Left lung (tissue), 10 donors: ENCODE data around the gene KCNAB3. TPM values are rescaled to one million over a fixed set of nuclear protein-coding genes. Genes with fewer than 3 reads are reported as not detected.

Experiments used
- ATAC-seq: fragments of 200-7000 bp; cut with Tn5 transposase; one replicate; pipeline ENCODE4 v1.9.1; 2020; ENCODE audit warnings: moderate library complexity
- DNase-seq, 4 donors: peaks; one replicate each; pipeline ENCODE4 v3.0.0-alpha.2; 2013 to 2020
- H3K27ac ChIP-seq, 2 donors: fragments of 200-600 bp; sonication (generic) in 1 of 2; one replicate each; pipeline versions ENCODE4 v1.5.0 to v1.8.0; 2020 to 2021
- H3K27me3 ChIP-seq, 2 donors: fragments of 200-600 bp; sonication (generic) in 1 of 2; one replicate each; pipeline versions ENCODE4 v1.5.0 to v1.8.0; 2020 to 2021
- H3K36me3 ChIP-seq, 2 donors: fragments of 200-600 bp; sonication (generic) in 1 of 2; one replicate each; pipeline versions ENCODE4 v1.5.0 to v1.8.0; 2020 to 2021
- H3K4me1 ChIP-seq, 2 donors: fragments of 200-600 bp; one replicate each; pipeline ENCODE4 v1.8.0; 2021
- H3K4me3 ChIP-seq, 2 donors: fragments of 200-600 bp; sonication (generic) in 1 of 2; one replicate each; pipeline versions ENCODE4 v1.5.0 to v1.8.0; 2020 to 2021; ENCODE audit warnings: mild to moderate bottlenecking in 1 of 2
- H3K9me3 ChIP-seq, 2 donors: fragments of 200-600 bp; sonication (generic) in 1 of 2; one replicate each; pipeline versions ENCODE4 v1.5.0 to v1.8.0; 2020 to 2021
- intact Hi-C, 2 donors: fragments of 100-400 bp; cut with DNase I; formaldehyde crosslinking; loops; one replicate each; pipeline versions ENCODE4 v1.11.2 to v1.14.2; 2022
- polyA plus RNA-seq, 6 donors: library from polyadenylated mRNA; unstranded; fragments of 120-200 nt; gene quantifications; one replicate each; pipeline ENCODE4 v1.2.1, GENCODE V29; 2013; ENCODE audit not compliant: insufficient read length in 6 of 6
- total RNA-seq, 2 donors: library from RNA; stranded (reverse); fragmentation: NEBNext Ultra II Directional; extraction: Animal tissue kit (Norgen Biotek cat#: 25700); gene quantifications; one replicate each; pipeline ENCODE4 v1.2.1, GENCODE V29; 2021
- TF ChIP-seq, protein P1 (sequence below), 2 donors: fragments of 200-600 bp; sonication (generic) in 1 of 2; IDR thresholded peaks; one replicate each; pipeline versions ENCODE4 v1.5.0 to v1.8.0; 2021; ENCODE audit warnings: antibody characterized with exemption in 2 of 2
- donor health status: DM: no; HTN: yes; CAD: no.
- donor health status: DM: no; HTN: no; CAD: no.

Gene KCNAB3
- total and polyA plus RNA-seq, 8 donors = 2.5 to 12.7 (median 11.1) TPM

- TF ChIP-seq, protein P1, sequence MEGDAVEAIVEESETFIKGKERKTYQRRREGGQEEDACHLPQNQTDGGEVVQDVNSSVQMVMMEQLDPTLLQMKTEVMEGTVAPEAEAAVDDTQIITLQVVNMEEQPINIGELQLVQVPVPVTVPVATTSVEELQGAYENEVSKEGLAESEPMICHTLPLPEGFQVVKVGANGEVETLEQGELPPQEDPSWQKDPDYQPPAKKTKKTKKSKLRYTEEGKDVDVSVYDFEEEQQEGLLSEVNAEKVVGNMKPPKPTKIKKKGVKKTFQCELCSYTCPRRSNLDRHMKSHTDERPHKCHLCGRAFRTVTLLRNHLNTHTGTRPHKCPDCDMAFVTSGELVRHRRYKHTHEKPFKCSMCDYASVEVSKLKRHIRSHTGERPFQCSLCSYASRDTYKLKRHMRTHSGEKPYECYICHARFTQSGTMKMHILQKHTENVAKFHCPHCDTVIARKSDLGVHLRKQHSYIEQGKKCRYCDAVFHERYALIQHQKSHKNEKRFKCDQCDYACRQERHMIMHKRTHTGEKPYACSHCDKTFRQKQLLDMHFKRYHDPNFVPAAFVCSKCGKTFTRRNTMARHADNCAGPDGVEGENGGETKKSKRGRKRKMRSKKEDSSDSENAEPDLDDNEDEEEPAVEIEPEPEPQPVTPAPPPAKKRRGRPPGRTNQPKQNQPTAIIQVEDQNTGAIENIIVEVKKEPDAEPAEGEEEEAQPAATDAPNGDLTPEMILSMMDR (IDR thresholded peaks at IDR 0.05) = no peak
- Histone ChIP-seq H3K4me3 (peak overlapping the region; percentile 27 to 43), H3K27me3 (no peaks in the 10 kb centered on the region), H3K4me1 (peaks cover 9 to 16% of the 10 kb centered on the region in 2 donors), H3K9me3 (no peaks in the 10 kb centered on the region), H3K36me3 (no peaks in the 10 kb centered on the region), H3K27ac (peak overlapping the region; percentile 55 to 73)
- ATAC-seq (peak; percentile 99), DNase-seq (peak; percentile 85 to 96 (median 90))
- intact Hi-C loops = no loop called here
Observed at GRCh38 chr17:7922845-7923628, 6.6 kb downstream of the KCNAB3 start.

DNA sequence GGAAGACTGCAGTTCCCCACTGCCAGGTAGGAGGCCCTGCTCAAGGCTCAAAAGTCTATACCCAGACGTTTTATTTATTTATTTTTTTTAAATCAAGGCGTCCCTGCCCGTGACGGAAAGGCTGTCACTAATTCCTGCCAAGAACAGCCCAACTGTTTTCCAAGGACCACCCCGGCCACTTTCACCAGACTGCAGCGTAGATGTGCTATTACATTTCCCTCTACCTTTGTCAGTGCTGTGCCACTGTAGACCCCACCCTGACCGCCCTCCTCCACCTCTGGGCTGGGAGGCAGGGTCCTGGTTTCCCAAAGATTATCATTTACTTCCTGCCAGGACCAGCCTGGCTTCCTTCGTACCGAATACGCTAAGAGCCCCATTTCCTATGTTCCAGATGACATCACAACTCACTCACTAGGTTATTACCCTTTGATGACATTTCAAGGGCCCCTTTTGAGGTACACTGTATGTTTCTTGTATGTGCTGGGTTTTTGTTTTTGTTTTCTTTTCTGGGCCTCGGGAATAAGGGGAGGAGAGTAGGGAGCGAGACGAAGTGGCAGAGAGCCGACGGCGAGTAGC lies 7.3 kb downstream of the KCNAB3 start:
- no peak for ATAC-seq
- no peaks in the 10 kb centered on the region for H3K27me3 ChIP-seq
- TF ChIP-seq, protein P1 (IDR thresholded peaks at IDR 0.05) = no peak
- H3K36me3 ChIP-seq = no peaks in the 10 kb centered on the region
- peaks cover 9 to 16% of the 10 kb centered on the region in 2 donors for H3K4me1 ChIP-seq
- peak overlapping the region; percentile 27 to 43 for H3K4me3 ChIP-seq
- H3K27ac ChIP-seq = peak overlapping the region; percentile 55 to 73
- H3K9me3 ChIP-seq = no peaks in the 10 kb centered on the region
- peak in 1 of 4 donors; percentile 55 for DNase-seq
- intact Hi-C loops = no loop called here

DNA sequence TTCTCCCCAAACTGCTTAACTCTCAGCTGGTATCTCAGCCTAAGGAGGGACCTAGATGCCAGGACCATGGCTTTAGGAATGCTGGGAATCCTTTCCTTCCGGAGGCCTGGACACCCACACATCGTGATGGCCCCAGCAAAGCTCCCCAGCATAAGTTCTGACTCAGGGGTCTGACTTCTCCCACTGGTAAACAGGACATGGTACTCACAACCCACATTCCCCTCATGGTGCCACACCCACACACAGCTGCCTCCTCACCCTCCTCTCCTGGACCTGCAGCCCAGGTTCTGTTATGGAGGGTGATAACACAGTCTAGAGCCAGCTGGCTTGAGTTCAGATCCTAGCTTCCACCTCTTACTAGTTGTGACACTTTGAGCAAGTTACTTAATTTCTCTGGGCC lies 12.8 kb downstream of the KCNAB3 start:
- H3K27ac ChIP-seq = peak overlapping the region; percentile 94 to 96
- H3K36me3 ChIP-seq = peaks cover 0 to 7% of the 10 kb centered on the region in 2 donors
- peak; percentile 1 for ATAC-seq
- H3K4me1 ChIP-seq = peaks cover 16 to 26% of the 10 kb centered on the region in 2 donors
- no peaks in the 10 kb centered on the region for H3K9me3 ChIP-seq
- H3K27me3 ChIP-seq = no peaks in the 10 kb centered on the region
- intact Hi-C loops = no loop called here
- TF ChIP-seq, protein P1 (IDR thresholded peaks at IDR 0.05) = no peak
- DNase-seq = no peak
- H3K4me3 ChIP-seq = no peak overlapping the region

DNA sequence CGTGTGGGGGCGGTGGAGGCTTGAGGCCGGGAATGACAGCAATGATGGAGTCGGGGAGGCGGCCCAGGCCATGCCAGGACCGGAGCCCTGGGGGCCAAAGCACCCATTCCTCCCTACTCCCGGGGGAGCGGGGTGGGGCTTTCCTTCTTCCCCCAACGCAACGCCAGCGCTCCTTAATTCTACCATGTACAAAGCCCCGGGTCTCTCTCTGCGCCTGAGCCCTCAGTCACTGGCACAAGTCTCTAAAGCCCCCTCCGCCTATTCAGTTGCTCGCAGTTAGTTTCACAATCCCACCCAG lies 13.3 kb downstream of the KCNAB3 start:
- Histone ChIP-seq H3K4me1 (peaks cover 16 to 26% of the 10 kb centered on the region in 2 donors), H3K36me3 (peaks cover 0 to 12% of the 10 kb centered on the region in 2 donors), H3K4me3 (peak overlapping the region; percentile 52 to 76), H3K9me3 (no peaks in the 10 kb centered on the region), H3K27me3 (no peaks in the 10 kb centered on the region), H3K27ac (peak overlapping the region; percentile 94 to 96)
- intact Hi-C loops = no loop called here
- TF ChIP-seq, protein P1 (IDR thresholded peaks at IDR 0.05) = no peak
- DNase-seq (no peak), ATAC-seq (no peak)

DNA sequence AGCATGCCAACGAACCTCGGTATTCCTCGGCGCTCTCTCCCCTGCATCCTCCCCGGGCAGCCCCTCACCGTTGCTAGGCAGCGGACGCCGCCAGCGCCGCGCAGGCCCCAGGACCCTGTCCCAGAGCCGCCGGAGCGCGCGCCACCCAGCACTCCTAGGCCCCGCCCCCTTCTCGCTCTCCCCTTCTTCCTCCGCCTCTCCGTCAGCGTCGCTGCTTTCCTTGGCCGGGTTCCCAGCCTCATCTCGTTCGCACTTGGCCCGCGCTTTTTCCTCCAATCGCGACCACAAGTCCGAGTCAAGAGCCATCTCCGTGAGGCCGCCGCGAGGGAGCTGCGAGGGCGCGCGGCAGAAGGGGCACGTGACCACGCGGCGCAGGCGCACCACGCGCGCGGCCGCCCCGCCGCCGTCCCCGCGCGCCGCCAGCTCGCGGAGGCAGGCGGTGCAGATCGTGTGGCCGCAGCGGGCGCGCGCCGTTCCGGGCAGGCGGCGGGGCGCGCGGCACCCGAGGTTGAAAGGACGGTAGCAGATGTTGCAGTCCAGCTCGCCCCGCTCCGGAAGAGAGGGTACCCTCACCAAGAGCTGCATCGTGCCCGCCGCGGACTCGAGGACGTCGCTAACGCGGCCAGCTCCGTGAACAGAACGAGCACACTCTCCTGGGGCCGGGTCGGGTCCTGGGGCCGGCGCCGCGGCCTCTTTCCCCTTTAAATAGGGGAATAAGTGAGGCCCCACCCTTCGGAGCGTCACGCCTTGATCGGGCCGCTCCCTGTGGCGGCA lies 13.9 kb downstream of the KCNAB3 start, which contains the start of gene RNF227:
Gene RNF227, minus strand, starts transcription at position 679 of the 774 bp plus-strand sequence. Its CDS starts 94 bp downstream, at position 585.
- Histone ChIP-seq H3K27ac (peak within 1 kb of the TSS; percentile 94 to 96), H3K36me3 (peaks cover 0 to 17% of the 10 kb centered on the region in 2 donors), H3K4me1 (peaks cover 16 to 26% of the 10 kb centered on the region in 2 donors), H3K4me3 (peak within 1 kb of the TSS; percentile 53 to 76), H3K9me3 (no peaks in the 10 kb centered on the region), H3K27me3 (no peaks in the 10 kb centered on the region)
- TF ChIP-seq, protein P1 (IDR thresholded peaks at IDR 0.05) = no peak
- ATAC-seq (peak; percentile 88), DNase-seq (peak; percentile 95 to 99 (median 96))
- intact Hi-C loops = no loop called here
